H1 (cell line): ENCODE data around the gene MAPK9. TPM values are rescaled to one million over a fixed set of nuclear protein-coding genes. Genes with fewer than 3 reads are reported as not detected.

Source experiments
- KDM1A ChIP-seq: fragments of 200-600, 300-600 bp; sonication (generic); IDR thresholded peaks from 2 replicates; pipeline ENCODE4 v1.7.1; 2016; ENCODE audit warnings: mild to moderate bottlenecking, low read length, borderline replicate concordance
- POLR2A ChIP-seq, 2 experiments: IDR thresholded peaks; 1 replicate in 1 of 2; 2 replicates in 1 of 2; pipeline ENCODE4 v1.6.1; 2011; ENCODE audit warnings: low read depth in 2 of 2, low read length in 2 of 2, mild to moderate bottlenecking in 2 of 2; ENCODE audit errors: control extremely low read depth in 1 of 2
- POU5F1 ChIP-seq: IDR thresholded peaks from 2 replicates; pipeline ENCODE4 v1.6.1; 2011; ENCODE audit warnings: low read depth, mild to moderate bottlenecking, low read length, moderate library complexity
- polyA plus RNA-seq, 7 experiments: library from polyadenylated mRNA; depleted of rRNA in 3 of 7; stranded (reverse) in 5 of 7; unstranded in 2 of 7; fragments of >200 nt in 5 of 7; fragments of 200-250 nt in 2 of 7; gene quantifications; 1 replicate in 5 of 7; 2 replicates in 1 of 7; 4 replicates in 1 of 7; pipeline versions ENCODE4 v1.2.1 to v1.2.3, GENCODE V29; 2011 to 2013; ENCODE audit warnings: missing spikeins in 2 of 7, mixed read lengths in 2 of 7
- total RNA-seq: library from RNA; stranded (reverse); fragmentation: NEBNext Ultra II Directional; extraction: Animal tissue kit (Norgen Biotek cat#: 25700); gene quantifications from 2 replicates; pipeline ENCODE4 v1.2.1, GENCODE V29; 2021
- TF ChIP-seq, protein P1 (sequence below): IDR thresholded peaks from 2 replicates; pipeline ENCODE4 v1.6.1; 2012; ENCODE audit warnings: low read length, inconsistent platforms

MAPK9 gene
- total and polyA plus RNA-seq, 2 of the 8 experiments (the other 6 are each of a cell fraction or from before 2014, with no cell fraction given) = 22.3 to 43.7 TPM

DNA sequence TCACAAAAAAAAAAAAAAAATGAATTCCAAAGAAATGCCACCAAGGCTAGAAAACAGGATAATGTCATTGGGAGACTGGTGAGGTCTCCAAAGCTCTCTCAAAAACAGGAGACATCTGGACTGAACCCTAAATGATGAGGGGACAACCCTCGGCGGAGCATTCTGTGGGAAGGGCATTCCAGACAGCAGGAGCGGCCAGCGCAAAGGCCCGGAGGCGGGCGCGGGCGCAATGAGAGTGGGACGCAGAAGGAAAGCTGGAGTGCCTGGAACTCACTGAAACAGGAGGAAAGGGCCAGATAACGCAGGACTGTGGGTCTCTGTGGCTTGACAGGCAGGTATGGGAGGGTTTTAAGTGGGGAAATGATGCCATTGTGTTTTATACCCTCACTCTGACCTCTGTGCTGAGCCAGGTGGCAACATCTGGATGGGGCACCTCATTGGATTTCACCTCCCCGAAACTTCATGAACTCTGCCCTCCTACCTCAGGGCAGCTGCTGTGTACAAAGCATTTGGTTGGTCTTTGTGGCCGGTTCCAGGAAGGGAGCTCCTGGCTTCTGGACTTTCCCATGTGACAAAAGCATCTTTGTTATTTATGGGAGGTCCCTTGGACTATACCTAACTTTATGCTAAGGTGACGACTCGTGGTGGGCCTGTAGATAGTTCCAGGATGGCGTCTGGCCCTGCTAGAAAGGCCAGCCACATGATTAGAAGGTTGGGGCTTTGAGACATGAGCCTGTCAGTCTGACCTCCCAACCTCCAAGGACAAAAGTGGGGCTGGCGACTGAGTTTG, 11.5 kb upstream of the MAPK9 start (continued):
- TF ChIP-seq, protein P1, sequence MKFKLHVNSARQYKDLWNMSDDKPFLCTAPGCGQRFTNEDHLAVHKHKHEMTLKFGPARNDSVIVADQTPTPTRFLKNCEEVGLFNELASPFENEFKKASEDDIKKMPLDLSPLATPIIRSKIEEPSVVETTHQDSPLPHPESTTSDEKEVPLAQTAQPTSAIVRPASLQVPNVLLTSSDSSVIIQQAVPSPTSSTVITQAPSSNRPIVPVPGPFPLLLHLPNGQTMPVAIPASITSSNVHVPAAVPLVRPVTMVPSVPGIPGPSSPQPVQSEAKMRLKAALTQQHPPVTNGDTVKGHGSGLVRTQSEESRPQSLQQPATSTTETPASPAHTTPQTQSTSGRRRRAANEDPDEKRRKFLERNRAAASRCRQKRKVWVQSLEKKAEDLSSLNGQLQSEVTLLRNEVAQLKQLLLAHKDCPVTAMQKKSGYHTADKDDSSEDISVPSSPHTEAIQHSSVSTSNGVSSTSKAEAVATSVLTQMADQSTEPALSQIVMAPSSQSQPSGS = no peak
- TF ChIP-seq POU5F1 (no peak), POLR2A (IDR thresholded peaks at IDR 0.05; ENCODE audit: control extremely low read depth in 1 of 2, low read depth in 2 of 2, low read length in 2 of 2) (no peak), KDM1A (no peak)
